Endothelial cell of umbilical vein (primary cell): Measurements from ENCODE around the gene PLA2G1B. TPM values are rescaled to one million over a fixed set of nuclear protein-coding genes. Genes with fewer than 3 reads are reported as not detected.

Experiments
- Bru-seq: library from RNA; stranded (reverse); fragments of 400-500 nt; gene quantifications from one replicate; lab custom pipeline; 2021; lab: Mats Ljungman, UMichigan
- BruChase-seq, 2 experiments: library from RNA; stranded (reverse); fragments of 400-500 nt; gene quantifications; one replicate each; lab custom pipeline; 2021; lab: Mats Ljungman, UMichigan
- BruUV-seq: library from RNA; stranded (reverse); fragments of 400-500 nt; replicated peaks from 2 replicates; lab custom pipeline; 2021; lab: Mats Ljungman, UMichigan
- CTCF ChIA-PET: fragments of 300-600, 350-600 bp; sonication (Branson Sonifier 250); formaldehyde crosslinking; loops from one replicate; lab custom pipeline; 2021; ENCODE audit warnings: antibody characterized with exemption, inconsistent platforms; lab: Charles Lee
- POLR2A ChIA-PET: fragments of 300-600, 350-600 bp; sonication (Branson Sonifier 250); formaldehyde crosslinking; loops from one replicate; lab custom pipeline; 2021; ENCODE audit warnings: antibody characterized with exemption, inconsistent platforms; lab: Charles Lee
- DNase-seq: peaks from one replicate; pipeline ENCODE4 v3.0.0-alpha.2; 2011; ENCODE audit warnings: low read depth, low spot score
- FAIRE-seq: peaks from 2 replicates; lab custom pipeline; 2011; peaks lifted over from hg19 to GRCh38; lab: Jason Lieb, UNC
- H2AFZ ChIP-seq: 2 replicates; pipeline ENCODE4 v1.6.0; 2012; ENCODE audit warnings: low read depth, low read length, control low read depth, inconsistent platforms
- H3K27ac ChIP-seq: 2 replicates; pipeline ENCODE4 v1.5.1; 2011; ENCODE audit warnings: low read depth, mild to moderate bottlenecking, control low read depth, low read length, moderate library complexity; ENCODE audit not compliant: insufficient read depth
- H3K27me3 ChIP-seq, 2 experiments: 2 replicates each; pipeline versions ENCODE4 v1.6.0 to v1.6.1; 2011; ENCODE audit warnings: low read length in 2 of 2, mixed read lengths in 1 of 2; ENCODE audit not compliant: control insufficient read depth in 2 of 2, insufficient read depth in 2 of 2
- H3K36me3 ChIP-seq, 2 experiments: 2 replicates in 1 of 2; 3 replicates in 1 of 2; pipeline ENCODE4 v1.5.1; 2011; ENCODE audit warnings: low read length in 2 of 2, mild to moderate bottlenecking in 1 of 2, moderate library complexity in 1 of 2; ENCODE audit not compliant: control insufficient read depth in 2 of 2, insufficient read depth in 2 of 2; ENCODE audit errors: extremely low read depth in 1 of 2
- H3K4me1 ChIP-seq: 3 replicates; pipeline ENCODE4 v1.5.1; 2011; ENCODE audit warnings: mild to moderate bottlenecking, low read length; ENCODE audit not compliant: control insufficient read depth, insufficient read depth; ENCODE audit errors: extremely low read depth
- H3K4me2 ChIP-seq: 2 replicates; pipeline ENCODE4 v1.6.1; 2011; ENCODE audit warnings: low read length, control low read depth, mixed read lengths; ENCODE audit not compliant: insufficient read depth
- H3K4me3 ChIP-seq, 3 experiments: fragments of 200-600 bp in 1 of 3; sonication (generic), shearing (Covaris generic) in 1 of 3; replicated peaks in 1 of 3; 2 replicates each; pipeline ENCODE4 v1.5.1; 2011 to 2016; ENCODE audit warnings: control low read depth in 3 of 3, low read length in 3 of 3, mild to moderate bottlenecking in 2 of 3, inconsistent platforms in 1 of 3, low read depth in 1 of 3, moderate library complexity in 1 of 3; ENCODE audit not compliant: insufficient read depth in 1 of 3
- H3K79me2 ChIP-seq: 2 replicates; pipeline ENCODE4 v1.6.0; 2012; ENCODE audit warnings: low read length, inconsistent platforms; ENCODE audit not compliant: control insufficient read depth, insufficient read depth
- H3K9ac ChIP-seq: replicated peaks from 2 replicates; pipeline ENCODE3; 2011; ENCODE audit warnings: low read length, control low read depth; ENCODE audit not compliant: insufficient read depth; ENCODE audit errors: extremely low read depth
- H3K9me1 ChIP-seq: replicated peaks from 3 replicates; pipeline ENCODE4 v1.6.0; 2011; ENCODE audit warnings: mild to moderate bottlenecking, low read length; ENCODE audit not compliant: control insufficient read depth, insufficient read depth; ENCODE audit errors: extremely low read depth
- H3K9me3 ChIP-seq: replicated peaks from 2 replicates; pipeline ENCODE4 v1.5.1; 2012; ENCODE audit warnings: low read length, inconsistent platforms; ENCODE audit not compliant: control insufficient read depth, insufficient read depth
- H4K20me1 ChIP-seq: replicated peaks from 2 replicates; pipeline ENCODE3; 2011; ENCODE audit warnings: mild to moderate bottlenecking, low read length; ENCODE audit not compliant: control insufficient read depth, insufficient read depth; ENCODE audit errors: extremely low read depth
- EZH2 ChIP-seq: IDR thresholded peaks from 2 replicates; pipeline ENCODE4 v1.6.1; 2012; ENCODE audit warnings: borderline replicate concordance, low read depth, mild to moderate bottlenecking, moderate library complexity, low read length, inconsistent platforms; ENCODE audit not compliant: severe bottlenecking
- FOS ChIP-seq: IDR thresholded peaks from 2 replicates; pipeline ENCODE4 v1.6.1; 2011; ENCODE audit warnings: mild to moderate bottlenecking, low read length, moderate library complexity, borderline replicate concordance; ENCODE audit not compliant: insufficient read depth
- GATA2 ChIP-seq: IDR thresholded peaks from 2 replicates; pipeline ENCODE4 v1.7.0; 2011; ENCODE audit warnings: low read depth, mild to moderate bottlenecking, moderate library complexity, mixed read lengths, low read length; ENCODE audit not compliant: insufficient read length, insufficient read depth
- JUN ChIP-seq: IDR thresholded peaks from 2 replicates; pipeline ENCODE4 v1.6.1; 2011; ENCODE audit warnings: borderline replicate concordance, low read depth; ENCODE audit not compliant: insufficient read length, insufficient read depth
- MYC ChIP-seq: IDR thresholded peaks from one replicate; pipeline ENCODE4 v1.6.1; 2011; ENCODE audit warnings: mild to moderate bottlenecking, low read depth, low read length
- POLR2A ChIP-seq: IDR thresholded peaks from 2 replicates; pipeline ENCODE4 v1.6.1; 2012; ENCODE audit warnings: low read depth, mild to moderate bottlenecking, control low read depth, low read length
- POLR2AphosphoS5 ChIP-seq: IDR thresholded peaks from 2 replicates; pipeline ENCODE4 v1.6.1; 2012; ENCODE audit warnings: low read depth, mild to moderate bottlenecking, control low read depth, low read length, moderate library complexity; ENCODE audit not compliant: insufficient read depth
- dilution Hi-C: fragments of 300-500 bp; cut with MboI; formaldehyde crosslinking; loops from one replicate; pipeline ENCODE4 v1.15.0; 2019; ENCODE audit warnings: low sequenced_read_pairs; ENCODE audit not compliant: extremely low pct_ligation_motif_present
- intact Hi-C: fragments of 100-400 bp; cut with micrococcal nuclease; formaldehyde crosslinking; loops from one replicate; pipeline ENCODE4 v1.10.0; 2022
- long read RNA-seq: library from polyadenylated mRNA; stranded (forward); transcript quantifications from one replicate; pipeline ENCODE4 v2.0.0, GENCODE V29; 2021
- polyA minus RNA-seq, 3 experiments: library from RNA; depleted of rRNA, polyadenylated mRNA; stranded (reverse); fragments of >200 nt; gene quantifications; 1 replicate in 1 of 3; 2 replicates in 2 of 3; pipeline ENCODE4 v1.2.3, GENCODE V29; 2011
- polyA plus RNA-seq, 4 experiments: library from polyadenylated mRNA; depleted of rRNA in 3 of 4; stranded (reverse) in 3 of 4; unstranded in 1 of 4; fragments of >200 nt; gene quantifications; 2 replicates each; pipeline versions ENCODE4 v1.2.1 to v1.2.3, GENCODE V29; 2011 to 2012; ENCODE audit warnings: missing spikeins in 1 of 4
- total RNA-seq: library from RNA; stranded (reverse); gene quantifications from 2 replicates; pipeline ENCODE4 v1.2.3, GENCODE V29; 2021
- TF ChIP-seq, protein P1 (sequence below): IDR thresholded peaks from 2 replicates; pipeline ENCODE4 v1.6.1; 2011; ENCODE audit not compliant: insufficient read depth, insufficient read length
- TF ChIP-seq, protein P2 (sequence below), 2 donors: IDR thresholded peaks; 1 replicate in 1 of 2; 2 replicates in 1 of 2; pipeline ENCODE4 v1.5.1; 2011; ENCODE audit warnings: low read length in 2 of 2, mild to moderate bottlenecking in 2 of 2, moderate library complexity in 2 of 2, control low read depth in 1 of 2, inconsistent platforms in 1 of 2, low read depth in 1 of 2; ENCODE audit not compliant: insufficient read depth in 1 of 2; ENCODE audit errors: extremely low read depth in 1 of 2

Gene PLA2G1B
- total RNA-seq: not detected in 2 replicates
- polyA plus RNA-seq: not detected in 2 replicates
- not detected in 2 replicates for polyA plus RNA-seq (2011; cell fraction: cytosol; rRNA removed)
- polyA plus RNA-seq (2011; cell fraction: nucleus; rRNA removed): not detected in 2 replicates
- polyA plus RNA-seq (2012): not detected in 2 replicates
- polyA minus RNA-seq: not detected in 2 replicates
- polyA minus RNA-seq (2011; cell fraction: cytosol; rRNA and poly(A)+ RNA removed): not detected
- polyA minus RNA-seq (2011; cell fraction: nucleus; rRNA and poly(A)+ RNA removed): not detected in 2 replicates
- Bru-seq, nascent RNA: not detected
- BruChase-seq, experiment 1, labeled RNA remaining after a 6-hour chase: not detected
- not detected for BruChase-seq, experiment 2, labeled RNA remaining after a 2-hour chase
- long read RNA-seq: 0 reads

DNA sequence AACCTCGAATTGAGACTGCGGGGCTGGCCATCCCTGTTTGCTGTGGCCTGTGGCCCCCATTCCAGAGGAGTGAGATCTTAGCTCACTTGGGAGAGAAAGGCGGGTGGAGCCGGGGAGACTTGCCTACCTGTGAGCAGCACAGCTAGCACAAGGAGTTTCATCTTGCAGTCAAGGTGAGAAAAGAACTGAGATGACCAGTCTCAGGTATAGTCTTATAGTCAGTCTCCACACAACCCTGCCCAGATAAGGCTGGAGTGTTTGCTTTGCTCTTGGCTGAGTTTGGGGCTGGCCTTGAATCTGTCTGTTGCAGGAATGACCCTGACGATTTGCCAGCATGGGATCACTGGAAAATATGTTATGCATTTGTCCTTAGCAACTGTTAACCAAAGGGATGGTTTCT lies at the start of gene PLA2G1B:
TSS of gene PLA2G1B (minus strand) at position 187 of the 400 bp plus-strand sequence. CDS start at position 161, 26 bp downstream.
- dilution Hi-C loops: no loop called here
- CTCF ChIA-PET: interaction anchor here (0.7 to 2.4 kb wide), 10 partner anchors 13 to 322 kb away, joined by 3 to 13 read pairs (median 6); partner anchors contain the start of genes COX6A1 and SIRT4
- Histone ChIP-seq H3K4me1 (no peaks in the 10 kb centered on the region), H3K9ac (no peak within 1 kb of the TSS), H3K9me3 (no peaks in the 10 kb centered on the region), H3K27ac (no peak within 1 kb of the TSS), H4K20me1 (no peaks in the 10 kb centered on the region), H3K27me3 (no peaks in the 10 kb centered on the region), H3K79me2 (no peaks in the 10 kb centered on the region), H3K36me3 (no peaks in the 10 kb centered on the region), H2AFZ (no peak within 1 kb of the TSS), H3K4me2 (no peak within 1 kb of the TSS), H3K9me1 (no peaks in the 10 kb centered on the region), H3K4me3 (no peak within 1 kb of the TSS)
- TF ChIP-seq POLR2A (no peak), MYC (no peak), GATA2 (no peak), FOS (no peak), EZH2 (no peak), JUN (no peak), POLR2AphosphoS5 (no peak)
- TF ChIP-seq, protein P1, sequence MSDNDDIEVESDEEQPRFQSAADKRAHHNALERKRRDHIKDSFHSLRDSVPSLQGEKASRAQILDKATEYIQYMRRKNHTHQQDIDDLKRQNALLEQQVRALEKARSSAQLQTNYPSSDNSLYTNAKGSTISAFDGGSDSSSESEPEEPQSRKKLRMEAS: no peak
- TF ChIP-seq, protein P2, sequence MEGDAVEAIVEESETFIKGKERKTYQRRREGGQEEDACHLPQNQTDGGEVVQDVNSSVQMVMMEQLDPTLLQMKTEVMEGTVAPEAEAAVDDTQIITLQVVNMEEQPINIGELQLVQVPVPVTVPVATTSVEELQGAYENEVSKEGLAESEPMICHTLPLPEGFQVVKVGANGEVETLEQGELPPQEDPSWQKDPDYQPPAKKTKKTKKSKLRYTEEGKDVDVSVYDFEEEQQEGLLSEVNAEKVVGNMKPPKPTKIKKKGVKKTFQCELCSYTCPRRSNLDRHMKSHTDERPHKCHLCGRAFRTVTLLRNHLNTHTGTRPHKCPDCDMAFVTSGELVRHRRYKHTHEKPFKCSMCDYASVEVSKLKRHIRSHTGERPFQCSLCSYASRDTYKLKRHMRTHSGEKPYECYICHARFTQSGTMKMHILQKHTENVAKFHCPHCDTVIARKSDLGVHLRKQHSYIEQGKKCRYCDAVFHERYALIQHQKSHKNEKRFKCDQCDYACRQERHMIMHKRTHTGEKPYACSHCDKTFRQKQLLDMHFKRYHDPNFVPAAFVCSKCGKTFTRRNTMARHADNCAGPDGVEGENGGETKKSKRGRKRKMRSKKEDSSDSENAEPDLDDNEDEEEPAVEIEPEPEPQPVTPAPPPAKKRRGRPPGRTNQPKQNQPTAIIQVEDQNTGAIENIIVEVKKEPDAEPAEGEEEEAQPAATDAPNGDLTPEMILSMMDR (IDR thresholded peaks at IDR 0.05; ENCODE audit: extremely low read depth in 1 of 2, insufficient read depth in 1 of 2, low read depth in 1 of 2, low read length in 2 of 2): no peak
- BruUV-seq: no TSS peak
- intact Hi-C loops: no loop called here
- FAIRE-seq (no peak), DNase-seq (no peak)
- POLR2A ChIA-PET: no interaction called here
